ENCODE measurements around the gene C2. TPM values are rescaled to one million over a fixed set of nuclear protein-coding genes. Genes with fewer than 3 reads are reported as not detected.
A peak's percentile ranks its signal among the peaks of the same experiment; 100 is the strongest.

Gene C2
- total RNA-seq, 3 donors from 2014 or later: 0.56 to 1.0 (median 0.95) TPM

DNA sequence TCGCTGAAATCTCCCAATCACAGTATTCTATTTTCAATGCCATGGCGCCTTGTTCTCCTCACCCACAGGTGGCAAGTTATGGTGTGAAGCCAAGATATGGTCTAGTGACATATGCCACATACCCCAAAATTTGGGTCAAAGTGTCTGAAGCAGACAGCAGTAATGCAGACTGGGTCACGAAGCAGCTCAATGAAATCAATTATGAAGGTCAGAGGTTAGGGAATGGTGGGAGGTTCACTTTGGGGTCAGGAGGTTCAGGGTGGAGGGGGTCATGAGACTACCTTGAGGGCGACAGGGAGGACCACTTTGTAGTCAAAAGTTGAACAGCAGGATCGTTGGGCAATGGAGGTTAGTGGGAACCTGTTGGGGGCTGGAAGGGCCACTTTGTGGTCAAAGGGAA, 20.8 kb downstream of the C2 start:
- ATAC-seq (no peak), DNase-seq (no peak)
- no peaks in the 10 kb centered on the region for H3K9me3 Mint-ChIP-seq
- H3K36me3 Mint-ChIP-seq (ENCODE audit: insufficient read depth): peaks cover 7% of the 10 kb centered on the region
- H3K27me3 Mint-ChIP-seq (ENCODE audit: low read depth): peaks cover 14% of the 10 kb centered on the region
- peaks cover 5% of the 10 kb centered on the region for H3K4me1 Mint-ChIP-seq (ENCODE audit: low read depth)
- no peak overlapping the region for H3K4me3 Mint-ChIP-seq

DNA sequence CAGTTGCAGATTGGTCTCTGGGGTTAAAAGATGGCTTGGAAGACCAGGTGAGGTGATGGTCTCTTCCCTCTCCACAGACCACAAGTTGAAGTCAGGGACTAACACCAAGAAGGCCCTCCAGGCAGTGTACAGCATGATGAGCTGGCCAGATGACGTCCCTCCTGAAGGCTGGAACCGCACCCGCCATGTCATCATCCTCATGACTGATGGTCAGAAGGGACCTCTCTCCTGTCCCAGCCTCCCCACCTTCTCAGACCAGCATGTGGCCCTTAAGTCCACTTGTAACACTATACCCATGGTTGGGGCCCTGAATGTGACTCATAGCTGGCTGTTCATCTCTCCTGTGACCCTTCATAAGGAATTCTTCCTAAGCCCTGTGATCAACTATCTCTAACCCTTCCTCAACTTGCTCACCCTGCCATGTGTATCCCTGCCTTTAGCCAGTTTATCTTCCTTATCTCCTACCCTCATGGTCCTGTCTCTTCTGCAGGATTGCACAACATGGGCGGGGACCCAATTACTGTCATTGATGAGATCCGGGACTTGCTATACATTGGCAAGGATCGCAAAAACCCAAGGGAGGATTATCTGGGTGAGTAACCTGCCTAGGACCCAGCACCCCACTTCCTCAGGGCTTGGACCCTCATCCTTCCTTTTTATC, 21.4 kb downstream of the C2 start:
- Mint-ChIP-seq H3K36me3 (ENCODE audit: insufficient read depth) (peaks cover 13% of the 10 kb centered on the region), H3K27me3 (ENCODE audit: low read depth) (peaks cover 11% of the 10 kb centered on the region), H3K9me3 (no peaks in the 10 kb centered on the region), H3K4me1 (ENCODE audit: low read depth) (peaks cover 5% of the 10 kb centered on the region), H3K4me3 (no peak overlapping the region)
- ATAC-seq (no peak), DNase-seq (no peak)

- H3K4me3 Mint-ChIP-seq: no peak overlapping the region
- peaks cover 3% of the 10 kb centered on the region for H3K27me3 Mint-ChIP-seq (ENCODE audit: low read depth)
- no peaks in the 10 kb centered on the region for H3K9me3 Mint-ChIP-seq
- H3K4me1 Mint-ChIP-seq (ENCODE audit: low read depth): peaks cover 5% of the 10 kb centered on the region
- DNase-seq (no peak), ATAC-seq (no peak)
- peaks cover 24% of the 10 kb centered on the region for H3K36me3 Mint-ChIP-seq (ENCODE audit: insufficient read depth)
Observed at GRCh38 chr6:31949926-31950548, 22.5 kb downstream of the C2 start.

- Mint-ChIP-seq H3K4me3 (no peak overlapping the region), H3K9me3 (no peaks in the 10 kb centered on the region), H3K27me3 (ENCODE audit: low read depth) (no peaks in the 10 kb centered on the region), H3K36me3 (ENCODE audit: insufficient read depth) (peaks cover 35% of the 10 kb centered on the region), H3K4me1 (ENCODE audit: low read depth) (peaks cover 1% of the 10 kb centered on the region)
- DNase-seq: peak; percentile 26
- ATAC-seq: peak; percentile 40 to 52
Observed at GRCh38 chr6:31952140-31952805, 24.8 kb downstream of the C2 start.

DNA sequence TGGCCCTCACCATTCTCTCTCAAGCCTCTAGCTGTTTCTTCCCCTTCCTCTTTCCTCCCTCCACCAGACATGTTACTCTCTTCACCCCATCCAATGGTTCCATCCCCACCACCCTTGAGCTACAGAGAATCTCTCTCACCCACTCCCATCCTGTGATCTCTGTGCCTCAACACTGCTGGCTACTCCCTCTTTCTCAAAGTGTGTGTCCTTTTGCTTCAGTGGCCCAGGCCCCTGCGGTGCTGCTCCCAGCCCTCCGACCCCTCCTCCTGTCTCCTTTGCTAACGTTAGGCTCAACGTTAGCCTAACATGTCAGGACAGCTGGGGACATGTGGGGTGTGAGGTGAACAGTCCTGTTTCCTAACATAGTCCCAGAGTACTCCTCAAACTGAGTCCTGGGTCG, 25.4 kb downstream of the C2 start:
- Mint-ChIP-seq H3K27me3 (ENCODE audit: low read depth) (no peaks in the 10 kb centered on the region), H3K4me1 (ENCODE audit: low read depth) (peaks cover 7% of the 10 kb centered on the region), H3K4me3 (no peak overlapping the region), H3K9me3 (no peaks in the 10 kb centered on the region), H3K36me3 (ENCODE audit: insufficient read depth) (peaks cover 36% of the 10 kb centered on the region)
- no peak for ATAC-seq
- DNase-seq: no peak

DNA sequence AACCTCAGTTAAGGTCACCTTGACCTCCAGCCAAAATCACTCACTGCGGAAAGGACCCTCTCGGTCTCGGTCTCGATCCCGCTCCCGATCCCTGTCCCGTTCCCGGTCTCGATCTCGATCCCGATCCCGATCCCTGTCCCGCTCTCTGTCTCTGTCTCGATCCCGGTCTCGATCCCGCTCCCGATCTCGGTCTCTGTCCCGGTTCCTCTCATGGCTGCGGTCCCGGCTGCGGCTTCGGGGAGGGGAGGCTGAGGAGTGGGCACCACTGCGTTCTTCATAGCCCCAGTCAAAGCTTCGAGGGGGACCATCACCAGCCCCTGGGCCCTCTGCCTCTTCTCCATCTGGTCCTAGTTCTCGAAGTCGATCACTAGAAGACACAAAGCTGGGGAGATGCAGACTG, 27.0 kb downstream of the C2 start:
- Mint-ChIP-seq H3K4me3 (no peak overlapping the region), H3K9me3 (no peaks in the 10 kb centered on the region), H3K27me3 (ENCODE audit: low read depth) (no peaks in the 10 kb centered on the region), H3K36me3 (ENCODE audit: insufficient read depth) (peaks cover 36% of the 10 kb centered on the region), H3K4me1 (ENCODE audit: low read depth) (peaks cover 20% of the 10 kb centered on the region)
- ATAC-seq (no peak), DNase-seq (no peak)

GRCh38 chr6:31956796-31957195, 29.3 kb downstream of the C2 start:
- no peaks in the 10 kb centered on the region for H3K9me3 Mint-ChIP-seq

DNA sequence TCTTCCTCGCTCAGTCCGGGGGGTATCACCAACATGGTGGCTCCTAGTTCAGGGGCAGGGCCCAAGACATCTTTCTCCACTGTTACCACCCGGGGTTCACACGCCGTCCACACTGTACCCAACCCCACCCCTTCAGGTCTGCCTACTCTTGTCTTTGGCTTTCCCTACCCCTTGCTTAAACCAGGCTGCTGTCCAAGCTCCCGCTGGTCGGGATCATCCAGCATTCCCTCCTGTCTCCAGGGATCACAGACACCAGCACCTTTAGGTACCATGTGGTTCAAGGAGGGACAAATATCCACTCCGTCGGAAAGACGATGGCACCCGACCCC, 30.9 kb downstream of the C2 start:
- Mint-ChIP-seq H3K27me3 (ENCODE audit: low read depth) (no peaks in the 10 kb centered on the region), H3K4me1 (ENCODE audit: low read depth) (peaks cover 41% of the 10 kb centered on the region), H3K36me3 (ENCODE audit: insufficient read depth) (peaks cover 56% of the 10 kb centered on the region), H3K4me3 (peak overlapping the region; percentile 97), H3K9me3 (no peaks in the 10 kb centered on the region)
- no peak for DNase-seq
- peak in 1 of 2 donors; percentile 6 for ATAC-seq

More at GRCh38 chr6:31956796-31957195, 29.3 kb downstream of the C2 start:
- DNase-seq: no peak
- Mint-ChIP-seq H3K27me3 (ENCODE audit: low read depth) (no peaks in the 10 kb centered on the region), H3K4me3 (no peak overlapping the region), H3K4me1 (ENCODE audit: low read depth) (peaks cover 39% of the 10 kb centered on the region), H3K36me3 (ENCODE audit: insufficient read depth) (peaks cover 50% of the 10 kb centered on the region)
- ATAC-seq: no peak

DNA sequence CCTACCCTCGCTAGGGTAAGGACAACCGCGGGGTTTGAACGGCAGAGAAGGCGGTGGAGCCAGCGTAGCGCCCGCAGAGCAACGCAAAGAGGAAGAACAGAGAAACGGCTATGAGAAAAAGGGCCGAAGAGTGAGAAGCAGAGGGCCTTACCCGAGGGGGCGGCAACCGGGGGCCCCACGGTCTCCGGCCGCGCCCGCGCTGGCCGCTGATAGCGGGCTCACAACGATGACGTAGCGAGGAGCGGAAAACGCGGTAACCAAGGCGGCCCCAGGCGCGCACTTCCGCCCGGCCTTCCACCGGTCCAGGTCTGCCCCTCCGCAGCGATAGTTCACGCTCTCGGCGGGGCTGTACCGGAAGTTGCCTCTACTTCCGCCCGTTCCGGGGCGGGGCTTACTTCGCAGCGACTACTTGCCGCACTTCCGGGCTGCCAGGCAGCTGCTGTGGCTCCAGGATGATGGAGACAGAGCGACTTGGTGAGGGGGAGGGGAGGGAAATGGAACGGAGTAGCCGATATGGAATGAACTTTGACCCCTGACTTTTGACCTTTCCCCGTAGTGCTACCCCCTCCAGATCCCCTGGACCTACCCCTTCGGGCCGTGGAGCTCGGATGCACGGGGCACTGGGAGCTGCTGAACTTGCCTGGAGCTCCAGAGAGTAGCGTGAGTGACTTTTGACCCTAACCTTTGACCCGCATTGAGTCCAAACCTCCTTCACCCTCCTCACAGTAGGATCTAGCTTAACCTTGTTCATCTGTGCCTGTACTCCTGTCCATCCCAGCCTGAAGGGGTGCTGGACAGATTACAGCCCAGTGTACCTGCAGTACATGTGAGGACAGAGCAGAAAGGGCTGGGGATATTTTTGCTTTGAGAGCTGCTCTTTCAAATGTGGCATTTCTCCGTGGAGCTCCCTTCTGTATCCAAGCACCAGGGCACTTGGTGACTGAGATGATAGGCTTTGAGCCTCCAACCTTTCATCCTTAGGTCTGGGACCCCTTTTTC, 31.5 kb downstream of the C2 start, which contains the start of the genes NELFE and SKIC2:
NELFE (minus strand) TSS at position 231 of the 999 bp plus-strand sequence. CDS start 525 bp downstream, outside the sequence.
SKIC2 (plus strand) TSS at position 435 of the 999 bp plus-strand sequence; CDS start at position 453, 18 bp downstream.
- Mint-ChIP-seq H3K4me3 (peak within 1 kb of the TSS; percentile 97), H3K36me3 (ENCODE audit: insufficient read depth) (peaks cover 53% of the 10 kb centered on the region), H3K27me3 (ENCODE audit: low read depth) (no peaks in the 10 kb centered on the region), H3K9me3 (no peaks in the 10 kb centered on the region), H3K4me1 (ENCODE audit: low read depth) (peaks cover 41% of the 10 kb centered on the region)
- peak; percentile 98 for DNase-seq
- peak; percentile 100 for ATAC-seq

- H3K4me1 Mint-ChIP-seq (ENCODE audit: low read depth): peaks cover 41% of the 10 kb centered on the region
- DNase-seq (no peak), ATAC-seq (no peak)
- no peak overlapping the region for H3K4me3 Mint-ChIP-seq
- no peaks in the 10 kb centered on the region for H3K27me3 Mint-ChIP-seq (ENCODE audit: low read depth)
- H3K36me3 Mint-ChIP-seq (ENCODE audit: insufficient read depth): peaks cover 50% of the 10 kb centered on the region
- H3K9me3 Mint-ChIP-seq: no peaks in the 10 kb centered on the region
Observed at GRCh38 chr6:31961616-31962015, 34.1 kb downstream of the C2 start.

DNA sequence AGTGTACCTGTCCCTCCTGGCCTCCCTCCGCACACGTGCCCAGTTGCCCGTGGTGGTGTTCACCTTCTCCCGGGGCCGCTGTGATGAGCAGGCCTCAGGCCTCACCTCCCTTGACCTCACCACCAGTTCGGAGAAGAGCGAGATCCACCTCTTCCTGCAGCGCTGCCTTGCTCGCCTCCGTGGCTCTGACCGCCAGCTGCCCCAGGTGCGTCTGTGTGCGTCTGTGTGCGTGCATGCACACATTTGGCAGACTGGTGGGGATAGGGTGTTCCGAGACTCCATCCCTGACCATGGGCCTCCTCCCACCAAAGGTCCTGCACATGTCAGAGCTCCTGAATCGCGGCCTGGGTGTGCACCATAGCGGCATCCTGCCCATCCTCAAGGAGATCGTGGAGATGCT, 36.4 kb downstream of the C2 start:
- no peak for ATAC-seq
- H3K36me3 Mint-ChIP-seq (ENCODE audit: insufficient read depth): peaks cover 54% of the 10 kb centered on the region

GRCh38 chr6:31965700-31966099, 38.2 kb downstream of the C2 start:
- H3K9me3 Mint-ChIP-seq: no peaks in the 10 kb centered on the region
- no peaks in the 10 kb centered on the region for H3K27me3 Mint-ChIP-seq (ENCODE audit: low read depth)
- no peak overlapping the region for H3K4me3 Mint-ChIP-seq
- ATAC-seq: no peak
- peaks cover 22% of the 10 kb centered on the region for H3K4me1 Mint-ChIP-seq (ENCODE audit: low read depth)
- H3K36me3 Mint-ChIP-seq (ENCODE audit: insufficient read depth): peaks cover 57% of the 10 kb centered on the region
- no peak for DNase-seq

More for the DNA sequence above, 36.4 kb downstream of the C2 start:
- Mint-ChIP-seq H3K4me3 (no peak overlapping the region), H3K9me3 (no peaks in the 10 kb centered on the region), H3K27me3 (ENCODE audit: low read depth) (no peaks in the 10 kb centered on the region), H3K4me1 (ENCODE audit: low read depth) (peaks cover 26% of the 10 kb centered on the region)
- DNase-seq: no peak

DNA sequence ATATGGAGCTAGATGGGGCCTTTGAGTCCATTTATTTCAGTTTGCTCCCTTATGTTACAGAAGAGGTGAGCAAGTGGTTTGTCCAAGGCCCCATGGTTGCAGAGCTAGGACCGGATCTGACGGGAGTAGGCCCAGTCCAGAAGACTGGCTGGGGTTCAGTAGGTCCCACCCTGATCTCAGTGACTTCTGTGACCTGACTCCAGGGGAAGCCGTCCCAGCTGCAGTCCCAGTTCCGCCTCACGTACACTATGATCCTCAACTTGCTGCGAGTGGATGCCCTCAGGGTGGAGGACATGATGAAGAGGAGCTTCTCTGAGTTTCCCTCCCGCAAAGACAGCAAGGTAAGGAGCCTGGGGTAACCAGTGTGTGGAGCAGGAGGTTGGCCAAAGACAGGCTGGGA, 39.0 kb downstream of the C2 start:
- H3K9me3 Mint-ChIP-seq: no peaks in the 10 kb centered on the region
- ATAC-seq (no peak), DNase-seq (no peak)
- no peaks in the 10 kb centered on the region for H3K27me3 Mint-ChIP-seq (ENCODE audit: low read depth)
- no peak overlapping the region for H3K4me3 Mint-ChIP-seq
- H3K36me3 Mint-ChIP-seq (ENCODE audit: insufficient read depth): peaks cover 51% of the 10 kb centered on the region
- H3K4me1 Mint-ChIP-seq (ENCODE audit: low read depth): peaks cover 16% of the 10 kb centered on the region
